ENCODE measurements around the gene TTLL9. TPM values are rescaled to one million over a fixed set of nuclear protein-coding genes. Genes with fewer than 3 reads are reported as not detected.
A peak's percentile ranks its signal among the peaks of the same experiment; 100 is the strongest.

The TTLL9 gene
- total and polyA plus RNA-seq, 2 of the 13 experiments (the other 11 are each of a cell fraction or from before 2014, with no cell fraction given), result not detected

GRCh38 chr20:31861385-31862156, 8.9 kb upstream of the TTLL9 start (continued):
- TF ChIP-seq CERS6 (CRISPR knock-in tag; IDR thresholded peaks at IDR 0.05) (no peak), HES4 (CRISPR knock-in tag; IDR thresholded peaks at IDR 0.05; ENCODE audit: borderline replicate concordance) (no peak), ARNT (IDR thresholded peaks at IDR 0.05) (no peak), NRL (CRISPR knock-in tag; IDR thresholded peaks at IDR 0.05; ENCODE audit: borderline replicate concordance) (no peak), FOXC1 (CRISPR knock-in tag; IDR thresholded peaks at IDR 0.05; ENCODE audit: borderline replicate concordance) (peak; percentile 28; the same call in 1 of the 2 replicates), ELK4 (CRISPR knock-in tag; IDR thresholded peaks at IDR 0.05; ENCODE audit: borderline replicate concordance) (no peak), ZNF33A (CRISPR knock-in tag; IDR thresholded peaks at IDR 0.05; ENCODE audit: borderline replicate concordance) (no peak), ZNF205 (CRISPR knock-in tag; IDR thresholded peaks at IDR 0.05) (no peak; the same call in 1 of the 2 replicates), RBM39 (IDR thresholded peaks at IDR 0.05; ENCODE audit: low read depth, low read length, poor library complexity, severe bottlenecking) (peak; percentile 67), THYN1 (CRISPR knock-in tag; IDR thresholded peaks at IDR 0.05; ENCODE audit: borderline replicate concordance, low read depth) (no peak), ZNF619 (CRISPR knock-in tag; IDR thresholded peaks at IDR 0.05) (0 out of 2 replicates have a peak, but pooled peaks have one; percentile 45), SALL1 (CRISPR knock-in tag; IDR thresholded peaks at IDR 0.05) (peak; percentile 10; the same call in 1 of the 2 replicates), ATF6 (CRISPR knock-in tag; conservative IDR thresholded peaks at IDR 0.05) (no peak), THAP8 (CRISPR knock-in tag; IDR thresholded peaks at IDR 0.05; ENCODE audit: borderline replicate concordance) (0 out of 2 replicates have a peak, but pooled peaks have one; percentile 36), DZIP1 (CRISPR knock-in tag; IDR thresholded peaks at IDR 0.05) (no peak), ZBTB7B (CRISPR knock-in tag; IDR thresholded peaks at IDR 0.05) (0 out of 2 replicates have a peak, but pooled peaks have one; percentile 37)

All from HepG2 (cell line).